Vagina (tissue), 2 donors: ENCODE data around the gene USH1C. TPM values are rescaled to one million over a fixed set of nuclear protein-coding genes. Genes with fewer than 3 reads are reported as not detected.

Experiments
- DNase-seq, 2 donors: peaks; one replicate each; pipeline ENCODE4 v3.0.0-alpha.2; 2017; ENCODE audit errors: extremely low spot score in 2 of 2
- H3K27ac ChIP-seq: fragments of 200-600 bp; sonication (generic); one replicate; pipeline ENCODE4 v1.5.1; 2019
- H3K27me3 ChIP-seq: fragments of 200-600 bp; sonication (generic); one replicate; pipeline ENCODE4 v1.5.1; 2019
- H3K36me3 ChIP-seq, 2 donors: fragments of 200-600 bp; sonication (generic); one replicate each; pipeline ENCODE4 v1.5.1; 2017 to 2019
- H3K4me1 ChIP-seq: fragments of 200-600 bp; sonication (generic); one replicate; pipeline ENCODE4 v1.5.1; 2019
- H3K4me3 ChIP-seq, 2 donors: fragments of 200-600 bp; sonication (generic); 1 replicate in 1 of 2; 2 replicates in 1 of 2; pipeline ENCODE4 v1.5.1; 2016 to 2019
- H3K9me3 ChIP-seq: fragments of 200-600 bp; sonication (generic); one replicate; pipeline ENCODE4 v1.5.1; 2019
- CTCF ChIP-seq, 3 experiments: fragments of 450-650 bp in 2 of 3; fragments of 200-600 bp in 1 of 3; sonication (generic) in 1 of 3; IDR thresholded peaks; one replicate each; pipeline ENCODE4 v1.5.1; 2017 to 2019; ENCODE audit warnings: antibody characterized with exemption in 3 of 3, mild to moderate bottlenecking in 2 of 3, moderate library complexity in 2 of 3
- POLR2A ChIP-seq, 2 donors: fragments of 450-650 bp; IDR thresholded peaks; one replicate each; pipeline ENCODE4 v1.6.1; 2017; ENCODE audit warnings: antibody characterized with exemption in 2 of 2, mild to moderate bottlenecking in 2 of 2, moderate library complexity in 2 of 2
- POLR2AphosphoS5 ChIP-seq, 2 donors: sonication (generic); formaldehyde crosslinking; IDR thresholded peaks; one replicate each; pipeline ENCODE4 v1.9.0; 2017; ENCODE audit warnings: antibody characterized with exemption in 2 of 2, mild to moderate bottlenecking in 2 of 2, low read depth in 1 of 2; ENCODE audit not compliant: insufficient read depth in 1 of 2
- intact Hi-C: fragments of 100-400 bp; cut with DNase I; formaldehyde crosslinking; loops from one replicate; pipeline ENCODE4 v1.15.1; 2023
- total RNA-seq: library from RNA; depleted of rRNA; stranded (reverse); fragments of >200 nt; gene quantifications from one replicate; pipeline ENCODE4 v1.2.3, GENCODE V29; 2016

USH1C gene
- total RNA-seq, 1 donor from 2014 or later: not detected

DNA sequence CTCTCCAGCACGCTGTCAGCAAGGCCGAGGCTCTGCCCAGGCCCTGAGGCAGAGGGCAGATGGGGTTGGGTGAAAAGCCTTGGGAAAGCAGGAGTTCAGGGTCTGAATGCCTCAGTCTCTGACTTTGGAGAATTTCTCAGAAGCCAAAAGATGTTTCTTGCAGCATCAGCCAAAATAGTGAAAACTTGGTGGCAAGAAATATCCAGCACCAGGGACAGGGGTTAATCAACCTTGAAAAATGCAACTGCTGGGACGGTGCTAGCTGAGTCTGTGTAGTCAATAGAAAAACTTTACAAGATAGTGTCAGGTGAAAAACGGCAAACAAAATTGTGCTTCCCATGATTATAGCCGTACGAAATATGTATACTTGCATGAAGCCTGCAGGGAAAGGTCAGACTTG is 66.1 kb downstream of the USH1C start:
- H3K27me3 ChIP-seq: no peaks in the 10 kb centered on the region
- no peak for DNase-seq
- H3K4me1 ChIP-seq: no peaks in the 10 kb centered on the region
- no peaks in the 10 kb centered on the region for H3K9me3 ChIP-seq
- H3K4me3 ChIP-seq: no peak overlapping the region
- intact Hi-C loops: no loop called here
- H3K36me3 ChIP-seq: no peaks in the 10 kb centered on the region
- TF ChIP-seq POLR2AphosphoS5 (IDR thresholded peaks at IDR 0.05; ENCODE audit: insufficient read depth in 1 of 2, low read depth in 1 of 2) (no peak), CTCF (IDR thresholded peaks at IDR 0.05) (no peak)
- H3K27ac ChIP-seq: no peak overlapping the region

DNA sequence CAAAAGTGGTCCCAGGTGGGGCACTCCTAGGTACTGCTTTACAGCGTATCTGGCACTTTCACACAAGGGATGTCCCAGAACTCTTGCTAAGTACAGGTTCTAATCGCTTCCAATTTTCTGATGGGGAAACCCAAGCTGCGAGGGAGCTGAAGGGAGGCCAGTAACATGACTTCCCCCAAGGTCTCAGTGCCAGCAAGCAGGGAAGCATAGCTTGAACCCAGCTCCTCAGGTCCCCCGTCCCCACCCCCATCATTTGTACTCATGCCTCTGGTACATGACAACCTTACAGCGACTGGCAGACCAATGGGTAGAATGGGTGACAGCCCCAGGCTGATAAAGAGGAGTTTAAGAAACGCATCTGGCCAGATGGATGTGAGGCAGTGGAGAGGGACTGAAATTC is 66.9 kb downstream of the USH1C start:
- Histone ChIP-seq H3K27me3 (no peaks in the 10 kb centered on the region), H3K36me3 (no peaks in the 10 kb centered on the region), H3K27ac (no peak overlapping the region), H3K4me1 (no peaks in the 10 kb centered on the region), H3K4me3 (no peak overlapping the region), H3K9me3 (no peaks in the 10 kb centered on the region)
- TF ChIP-seq POLR2A (IDR thresholded peaks at IDR 0.05): no peak
- no peak for TF ChIP-seq POLR2AphosphoS5 (IDR thresholded peaks at IDR 0.05; ENCODE audit: insufficient read depth in 1 of 2, low read depth in 1 of 2)
- no peak for TF ChIP-seq CTCF (IDR thresholded peaks at IDR 0.05)
- intact Hi-C loops: no loop called here
- DNase-seq: no peak

GRCh38 chr11:17477084-17477333 is 67.2 kb downstream of the USH1C start:
- no peaks in the 10 kb centered on the region for H3K9me3 ChIP-seq
- DNase-seq: no peak
- no peak overlapping the region for H3K4me3 ChIP-seq
- no peaks in the 10 kb centered on the region for H3K27me3 ChIP-seq
- H3K4me1 ChIP-seq: no peaks in the 10 kb centered on the region
- no peak overlapping the region for H3K27ac ChIP-seq
- intact Hi-C loops: no loop called here
- TF ChIP-seq POLR2AphosphoS5 (IDR thresholded peaks at IDR 0.05; ENCODE audit: insufficient read depth in 1 of 2, low read depth in 1 of 2) (no peak), POLR2A (IDR thresholded peaks at IDR 0.05) (no peak), CTCF (IDR thresholded peaks at IDR 0.05) (no peak)
- H3K36me3 ChIP-seq: no peaks in the 10 kb centered on the region

GRCh38 chr11:17476317-17477083 is 67.7 kb downstream of the USH1C start, which contains the start of gene ABCC8:
TSS of gene ABCC8 (minus strand) at chr11:17476845. CDS start at chr11:17476776, 69 bp downstream.
- no peak for DNase-seq
- no peaks in the 10 kb centered on the region for H3K27me3 ChIP-seq
- H3K4me3 ChIP-seq: peak within 1 kb of the TSS; percentile 42 to 44
- no peaks in the 10 kb centered on the region for H3K36me3 ChIP-seq
- no peak for TF ChIP-seq POLR2A (IDR thresholded peaks at IDR 0.05)
- TF ChIP-seq CTCF (IDR thresholded peaks at IDR 0.05): no peak
- TF ChIP-seq POLR2AphosphoS5 (IDR thresholded peaks at IDR 0.05; ENCODE audit: insufficient read depth in 1 of 2, low read depth in 1 of 2): no peak
- intact Hi-C loops: no loop called here
- no peak within 1 kb of the TSS for H3K27ac ChIP-seq
- no peaks in the 10 kb centered on the region for H3K4me1 ChIP-seq
- H3K9me3 ChIP-seq: no peaks in the 10 kb centered on the region

DNA sequence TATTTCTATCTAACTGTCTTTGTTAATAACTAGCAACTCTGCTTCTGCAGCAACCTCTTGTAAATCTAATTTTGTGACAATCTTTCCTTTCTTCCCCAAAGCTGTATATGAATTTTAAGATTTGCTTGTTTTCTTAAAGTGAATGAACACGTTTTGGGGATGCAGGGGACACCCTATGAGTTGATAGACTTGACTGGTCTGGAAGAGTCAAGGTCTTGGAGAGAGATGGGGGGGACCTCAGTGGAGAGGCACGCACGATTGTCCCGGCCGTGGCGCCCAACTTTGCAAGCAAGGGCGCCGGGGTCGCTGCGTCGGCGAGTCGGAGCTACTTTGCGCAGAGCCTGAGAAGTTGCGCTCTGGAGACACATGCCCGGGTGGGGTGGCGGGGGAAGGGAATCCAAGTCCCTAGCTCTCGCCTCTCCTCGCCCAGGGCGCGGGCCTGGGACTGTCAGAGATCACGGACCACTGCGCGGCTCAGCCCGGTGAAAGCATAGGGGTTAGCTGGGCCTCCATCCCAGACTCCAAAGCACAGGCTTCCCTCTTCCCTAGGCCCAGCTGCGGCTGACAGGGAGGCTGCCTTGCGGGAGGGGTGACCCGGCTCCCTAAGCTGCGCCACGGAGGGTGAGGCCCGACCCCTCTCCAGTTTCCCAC is 68.4 kb downstream of the USH1C start:
- no peaks in the 10 kb centered on the region for H3K27me3 ChIP-seq
- H3K27ac ChIP-seq: no peak overlapping the region
- no peaks in the 10 kb centered on the region for H3K4me1 ChIP-seq
- peak overlapping the region; percentile 42 to 44 for H3K4me3 ChIP-seq
- intact Hi-C loops: no loop called here
- DNase-seq: no peak
- TF ChIP-seq POLR2AphosphoS5 (IDR thresholded peaks at IDR 0.05; ENCODE audit: insufficient read depth in 1 of 2, low read depth in 1 of 2) (no peak), POLR2A (IDR thresholded peaks at IDR 0.05) (no peak), CTCF (IDR thresholded peaks at IDR 0.05) (no peak)
- H3K9me3 ChIP-seq: no peaks in the 10 kb centered on the region
- no peaks in the 10 kb centered on the region for H3K36me3 ChIP-seq
